GM10248 (cell line): ENCODE measurements around the gene IGF2R.

ENCODE experiments used
- CTCF ChIA-PET: fragments of 300-600 bp; sonication (Branson Sonifier 250); formaldehyde crosslinking; extraction: SDS; loops from one replicate; lab custom pipeline; 2021; ENCODE audit warnings: antibody characterized with exemption; lab: Yijun Ruan, JAX
- POLR2A ChIA-PET: fragments of 350-650 bp; sonication (Branson Sonifier 250); formaldehyde crosslinking; extraction: SDS; loops from one replicate; lab custom pipeline; 2020; ENCODE audit warnings: antibody characterized with exemption; lab: Yijun Ruan, JAX
- DNase-seq: peaks from one replicate; pipeline ENCODE4 v3.0.0; 2012; ENCODE audit errors: extremely low spot score
- CTCF ChIP-seq: IDR thresholded peaks from 2 replicates; pipeline ENCODE4 v1.5.1; 2012; ENCODE audit warnings: mild to moderate bottlenecking, low read depth; ENCODE audit errors: extremely low read depth, missing control alignments, control extremely low read depth

IGF2R gene

GRCh38 chr6:160156842-160157241 is 188.0 kb downstream of the IGF2R start:
- no peak for DNase-seq
- TF ChIP-seq CTCF = no peak
- POLR2A ChIA-PET = no interaction called here
- CTCF ChIA-PET = no interaction called here

- no peak for TF ChIP-seq CTCF
- DNase-seq = no peak
- CTCF ChIA-PET = no interaction called here
- POLR2A ChIA-PET = no interaction called here
Measured at GRCh38 chr6:160160450-160160849, 191.6 kb downstream of the IGF2R start.
